Panc1 (cell line): ENCODE results near the gene FYN. TPM values are rescaled to one million over a fixed set of nuclear protein-coding genes. Genes with fewer than 3 reads are reported as not detected.

Source experiments
- ATAC-seq: fragments of 200-7000 bp; cut with Tn5 transposase; 2 replicates; pipeline ENCODE4 v1.9.1; 2020; ENCODE audit warnings: mild to moderate bottlenecking, moderate library complexity
- BruUV-seq: library from RNA; stranded (reverse); fragments of 400-500 nt; replicated peaks from 2 replicates; lab custom pipeline; 2021; lab: Mats Ljungman, UMichigan
- CTCF ChIA-PET: fragments of 300-600 bp; sonication (Branson Sonifier 250); formaldehyde crosslinking; loops from one replicate; lab custom pipeline; 2022; ENCODE audit warnings: antibody characterized with exemption; lab: Charles Lee
- POLR2A ChIA-PET: fragments of 300-600 bp; sonication (Branson Sonifier 250); formaldehyde crosslinking; loops from one replicate; lab custom pipeline; 2022; ENCODE audit warnings: antibody characterized with exemption; lab: Charles Lee
- DNase-seq: peaks from one replicate; pipeline ENCODE4 v3.0.0-alpha.2; 2010; ENCODE audit warnings: low read depth, low spot score
- H3K27ac ChIP-seq: 2 replicates; pipeline ENCODE4 v1.5.1; 2011; ENCODE audit warnings: mild to moderate bottlenecking, low read length, inconsistent platforms
- H3K27me3 ChIP-seq: fragments of 200-500 bp; sonication (Bioruptor generic); 2 replicates; pipeline ENCODE4 v1.6.0; 2014; ENCODE audit warnings: low read length, inconsistent platforms; ENCODE audit not compliant: control insufficient read depth, insufficient read depth
- H3K36me3 ChIP-seq: fragments of 200-500 bp; sonication (Bioruptor generic); 2 replicates; pipeline ENCODE4 v1.5.1; 2014; ENCODE audit warnings: inconsistent platforms, mild to moderate bottlenecking, low read length, moderate library complexity; ENCODE audit not compliant: control insufficient read depth, insufficient read depth
- H3K4me1 ChIP-seq: 2 replicates; pipeline ENCODE4 v1.5.1; 2011; ENCODE audit warnings: inconsistent platforms, mild to moderate bottlenecking, low read length, moderate library complexity; ENCODE audit not compliant: control insufficient read depth, insufficient read depth
- H3K4me3 ChIP-seq, 2 experiments: 2 replicates each; pipeline ENCODE4 v1.5.1; 2011 to 2012; ENCODE audit warnings: low read depth in 2 of 2, low read length in 2 of 2, mild to moderate bottlenecking in 2 of 2, inconsistent platforms in 1 of 2, moderate library complexity in 1 of 2
- H3K9me3 ChIP-seq: fragments of 200-500 bp; sonication (Bioruptor generic); 2 replicates; pipeline ENCODE4 v1.5.1; 2014; ENCODE audit warnings: low read depth, mild to moderate bottlenecking, inconsistent platforms, low read length, moderate library complexity; ENCODE audit not compliant: control insufficient read depth, insufficient read depth
- POLR2AphosphoS5 ChIP-seq: IDR thresholded peaks from 2 replicates; pipeline ENCODE4 v1.6.1; 2012; ENCODE audit warnings: mild to moderate bottlenecking, low read depth, low read length, moderate library complexity
- REST ChIP-seq, 2 experiments: IDR thresholded peaks; 2 replicates each; pipeline ENCODE4 v1.6.1; 2011 to 2012; ENCODE audit warnings: low read depth in 2 of 2, control low read depth in 1 of 2, low read length in 1 of 2, mild to moderate bottlenecking in 1 of 2, moderate library complexity in 1 of 2; ENCODE audit not compliant: insufficient read depth in 1 of 2
- SIN3A ChIP-seq: IDR thresholded peaks from 2 replicates; pipeline ENCODE4 v1.6.1; 2012; ENCODE audit warnings: low read depth, mild to moderate bottlenecking, low read length, moderate library complexity, borderline replicate concordance; ENCODE audit not compliant: insufficient read depth
- TCF7L2 ChIP-seq: IDR thresholded peaks from 2 replicates; pipeline ENCODE4 v1.6.1; 2011; ENCODE audit warnings: mild to moderate bottlenecking, low read depth, low read length, inconsistent platforms
- in situ Hi-C: cut with HindIII; loops from 2 replicates; pipeline ENCODE4 v1.10.0; 2016; ENCODE audit warnings: low sequenced_read_pairs, low pct_unique_long_range_greater_than_20kb
- intact Hi-C: fragments of 100-400 bp; cut with micrococcal nuclease; formaldehyde crosslinking; loops from one replicate; pipeline ENCODE4 v1.10.0; 2022; ENCODE audit not compliant: unreplicated experiment
- total RNA-seq: library from RNA; stranded (reverse); gene quantifications from one replicate; pipeline ENCODE4 v1.2.1, GENCODE V29; 2021; ENCODE audit not compliant: unreplicated experiment
- TF ChIP-seq, protein P1 (sequence below): fragments of 450-650 bp; IDR thresholded peaks from 2 replicates; pipeline ENCODE4 v1.5.1; 2017; ENCODE audit warnings: mild to moderate bottlenecking

Gene FYN
- total RNA-seq, 1 experiment from 2014 or later = 4.2 TPM

GRCh38 chr6:111828809-111829208 lies 44.4 kb downstream of the FYN start:
- Histone ChIP-seq H3K4me1 (no peaks in the 10 kb centered on the region), H3K4me3 (no peak overlapping the region), H3K27ac (no peak overlapping the region), H3K27me3 (peaks cover 43% of the 10 kb centered on the region), H3K9me3 (no peaks in the 10 kb centered on the region), H3K36me3 (no peaks in the 10 kb centered on the region)
- ATAC-seq = no peak
- ChIA-PET POLR2A (no interaction called here), CTCF (interaction anchor here (0.6 kb wide), 1 partner anchor 119 kb away, joined by 3 read pairs; no protein-coding TSS in a partner anchor)
- intact Hi-C loops = no loop called here
- in situ Hi-C loops = no loop called here
- BruUV-seq = no TSS peak
- no peak for DNase-seq
- TF ChIP-seq REST (IDR thresholded peaks at IDR 0.05; ENCODE audit: insufficient read depth in 1 of 2, low read depth in 2 of 2, low read length in 1 of 2) (no peak), TCF7L2 (no peak), SIN3A (no peak), POLR2AphosphoS5 (no peak)
- TF ChIP-seq, protein P1, sequence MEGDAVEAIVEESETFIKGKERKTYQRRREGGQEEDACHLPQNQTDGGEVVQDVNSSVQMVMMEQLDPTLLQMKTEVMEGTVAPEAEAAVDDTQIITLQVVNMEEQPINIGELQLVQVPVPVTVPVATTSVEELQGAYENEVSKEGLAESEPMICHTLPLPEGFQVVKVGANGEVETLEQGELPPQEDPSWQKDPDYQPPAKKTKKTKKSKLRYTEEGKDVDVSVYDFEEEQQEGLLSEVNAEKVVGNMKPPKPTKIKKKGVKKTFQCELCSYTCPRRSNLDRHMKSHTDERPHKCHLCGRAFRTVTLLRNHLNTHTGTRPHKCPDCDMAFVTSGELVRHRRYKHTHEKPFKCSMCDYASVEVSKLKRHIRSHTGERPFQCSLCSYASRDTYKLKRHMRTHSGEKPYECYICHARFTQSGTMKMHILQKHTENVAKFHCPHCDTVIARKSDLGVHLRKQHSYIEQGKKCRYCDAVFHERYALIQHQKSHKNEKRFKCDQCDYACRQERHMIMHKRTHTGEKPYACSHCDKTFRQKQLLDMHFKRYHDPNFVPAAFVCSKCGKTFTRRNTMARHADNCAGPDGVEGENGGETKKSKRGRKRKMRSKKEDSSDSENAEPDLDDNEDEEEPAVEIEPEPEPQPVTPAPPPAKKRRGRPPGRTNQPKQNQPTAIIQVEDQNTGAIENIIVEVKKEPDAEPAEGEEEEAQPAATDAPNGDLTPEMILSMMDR = no peak

DNA sequence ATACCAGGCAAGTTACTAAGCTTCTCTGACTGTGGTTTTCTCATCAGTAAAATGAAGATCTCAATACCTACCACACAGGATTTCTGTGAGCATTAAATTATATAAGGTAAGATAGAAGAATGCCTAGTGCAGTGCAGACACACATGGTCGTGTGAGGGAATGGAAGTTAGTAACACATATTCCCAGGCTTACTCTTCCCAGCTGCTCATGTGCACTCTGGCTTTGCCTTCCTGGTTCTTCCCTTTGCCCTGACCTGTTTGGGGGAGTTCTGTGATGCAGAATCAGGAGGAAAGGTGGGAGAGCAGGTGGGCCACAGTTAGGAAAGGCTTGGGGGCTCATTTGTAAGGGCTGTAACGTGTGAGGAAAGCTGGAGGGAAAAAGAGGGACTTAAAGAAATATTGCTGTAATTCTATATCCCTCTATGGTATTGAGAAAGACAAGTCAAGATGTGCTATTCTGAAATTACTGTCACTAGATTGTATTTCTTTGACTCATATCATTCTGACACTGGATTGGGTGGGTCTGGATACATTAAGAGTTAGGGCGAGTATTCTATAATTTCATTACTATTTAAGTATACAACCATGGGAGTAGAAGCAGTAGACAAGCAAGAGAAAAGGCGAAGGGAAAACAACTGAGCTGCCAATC lies 47.7 kb downstream of the FYN start:
- Histone ChIP-seq H3K4me1 (no peaks in the 10 kb centered on the region), H3K27ac (no peak overlapping the region), H3K27me3 (peaks cover 25% of the 10 kb centered on the region; the same call in 1 of the 2 replicates), H3K36me3 (no peaks in the 10 kb centered on the region), H3K4me3 (no peak overlapping the region), H3K9me3 (no peaks in the 10 kb centered on the region)
- in situ Hi-C loops = no loop called here
- intact Hi-C loops = no loop called here
- TF ChIP-seq SIN3A (no peak), REST (IDR thresholded peaks at IDR 0.05; ENCODE audit: insufficient read depth in 1 of 2, low read depth in 2 of 2, low read length in 1 of 2) (no peak), TCF7L2 (no peak), POLR2AphosphoS5 (no peak)
- TF ChIP-seq, protein P1 = no peak
- DNase-seq (no peak), ATAC-seq (no peak)
- POLR2A ChIA-PET = no interaction called here
- CTCF ChIA-PET = no interaction called here
- BruUV-seq = no TSS peak
